Activated T-cell treated with anti-CD3 and anti-CD28 coated beads, Interleukin-2, amount 50 U/mL, for 72 hours (primary cell): ENCODE results near the gene TRNAU1AP. TPM values are rescaled to one million over a fixed set of nuclear protein-coding genes. Genes with fewer than 3 reads are reported as not detected.
"Not testable (repeated sequence)": the region's sequence is repeated elsewhere in the genome, so short reads cannot be mapped to it uniquely, and the experiment has no call there.

Source experiments
- ATAC-seq, 2 donors: fragments of 150-1000 bp; cut with Tn5 transposase; replicated peaks in 1 of 2; 2 replicates each; pipeline ENCODE4 v1.10.0; 2021; ENCODE audit warnings: moderate library complexity in 2 of 2, mild to moderate bottlenecking in 1 of 2
- DNase-seq, 2 donors: peaks; one replicate each; pipeline ENCODE4 v3.0.0; 2021 to 2022; ENCODE audit warnings: mixed read lengths in 1 of 2
- H3K27ac Mint-ChIP-seq: one replicate; pipeline ENCODE4 v1.8.0; 2022; ENCODE audit warnings: mild to moderate bottlenecking, moderate library complexity, mixed read lengths
- H3K27me3 Mint-ChIP-seq: one replicate; pipeline ENCODE4 v1.8.0; 2022; ENCODE audit warnings: low read depth, mixed read lengths
- H3K36me3 Mint-ChIP-seq, 2 donors: one replicate each; pipeline ENCODE4 v1.8.0; 2022; ENCODE audit warnings: mixed read lengths in 2 of 2, mild to moderate bottlenecking in 1 of 2; ENCODE audit not compliant: insufficient read depth in 2 of 2
- H3K4me1 Mint-ChIP-seq: one replicate; pipeline ENCODE4 v1.8.0; 2022; ENCODE audit warnings: low read depth, mixed read lengths
- H3K4me3 Mint-ChIP-seq, 2 donors: one replicate each; pipeline ENCODE4 v1.8.0; 2022; ENCODE audit warnings: mild to moderate bottlenecking in 2 of 2, mixed read lengths in 2 of 2, moderate library complexity in 2 of 2
- H3K9me3 Mint-ChIP-seq, 2 donors: one replicate each; pipeline ENCODE4 v1.8.0; 2022; ENCODE audit warnings: mixed read lengths in 2 of 2
- total RNA-seq, 2 donors: library from RNA; stranded (reverse); gene quantifications; one replicate each; pipeline ENCODE4 v1.2.3, GENCODE V29; 2022

TRNAU1AP gene
- total RNA-seq, 2 donors from 2014 or later: 38.8 to 49.7 TPM

- Mint-ChIP-seq H3K9me3 (no peaks in the 10 kb centered on the region), H3K4me1 (no peaks in the 10 kb centered on the region), H3K4me3 (no peak overlapping the region), H3K27ac (no peak overlapping the region), H3K27me3 (no peaks in the 10 kb centered on the region), H3K36me3 (peaks cover 5 to 15% of the 10 kb centered on the region in 2 donors)
- no peak for DNase-seq
- no peak for ATAC-seq
Measured at GRCh38 chr1:28534671-28535070, 18.2 kb upstream of the TRNAU1AP start.

- ATAC-seq (no peak), DNase-seq (no peak)
- Mint-ChIP-seq H3K4me1 (no peaks in the 10 kb centered on the region), H3K4me3 (no peak overlapping the region), H3K9me3 (no peaks in the 10 kb centered on the region), H3K27ac (peak overlapping the region; percentile 26), H3K27me3 (no peaks in the 10 kb centered on the region), H3K36me3 (peaks cover 5 to 15% of the 10 kb centered on the region in 2 donors)
Measured at GRCh38 chr1:28535180-28535579, 17.7 kb upstream of the TRNAU1AP start.

- peaks cover 4 to 5% of the 10 kb centered on the region in 2 donors for H3K36me3 Mint-ChIP-seq
Measured at GRCh38 chr1:28537457-28538199, 15.3 kb upstream of the TRNAU1AP start.

GRCh38 chr1:28538286-28538685 lies 14.6 kb upstream of the TRNAU1AP start:
- ATAC-seq (no peak), DNase-seq (no peak)
- H3K36me3 Mint-ChIP-seq: peaks cover 4 to 5% of the 10 kb centered on the region in 2 donors
- no peak overlapping the region for H3K4me3 Mint-ChIP-seq
- no peaks in the 10 kb centered on the region for H3K27me3 Mint-ChIP-seq
- no peaks in the 10 kb centered on the region for H3K9me3 Mint-ChIP-seq
- no peaks in the 10 kb centered on the region for H3K4me1 Mint-ChIP-seq
- H3K27ac Mint-ChIP-seq: no peak overlapping the region

More at GRCh38 chr1:28537457-28538199, 15.3 kb upstream of the TRNAU1AP start:
- ATAC-seq: no peak
- Mint-ChIP-seq H3K27ac (no peak overlapping the region), H3K9me3 (no peaks in the 10 kb centered on the region), H3K27me3 (no peaks in the 10 kb centered on the region), H3K4me1 (no peaks in the 10 kb centered on the region), H3K4me3 (no peak overlapping the region)
- DNase-seq: no peak

DNA sequence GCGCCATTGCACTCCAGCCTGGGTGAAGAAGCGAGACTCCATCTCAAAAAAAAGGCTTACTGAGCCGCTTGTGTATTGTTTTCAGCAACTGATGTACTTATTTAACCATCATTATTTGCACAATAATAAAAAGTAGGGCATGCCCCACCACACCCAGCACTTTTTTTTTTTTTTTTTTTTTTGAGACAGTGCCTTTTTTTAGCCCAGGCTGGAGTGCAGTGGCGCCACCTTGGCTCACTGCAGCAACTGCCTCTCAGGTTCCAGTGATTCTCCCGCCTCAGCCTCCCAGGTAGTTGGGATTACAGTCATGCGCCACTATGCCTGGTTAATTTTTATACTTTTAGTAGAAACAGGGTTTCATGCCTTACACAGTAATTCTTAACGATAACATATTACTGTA lies 12.2 kb upstream of the TRNAU1AP start:
- Mint-ChIP-seq H3K4me1 (no peaks in the 10 kb centered on the region), H3K4me3 (no peak overlapping the region), H3K27ac (no peak overlapping the region), H3K27me3 (no peaks in the 10 kb centered on the region), H3K36me3 (peaks cover 0 to 3% of the 10 kb centered on the region in 2 donors), H3K9me3 (no peaks in the 10 kb centered on the region)
- ATAC-seq (no peak), DNase-seq (no peak)

- not testable (repeated sequence) for H3K27ac Mint-ChIP-seq, H3K4me1 Mint-ChIP-seq, H3K36me3 Mint-ChIP-seq, H3K9me3 Mint-ChIP-seq, H3K27me3 Mint-ChIP-seq, H3K4me3 Mint-ChIP-seq, DNase-seq, ATAC-seq
Measured at GRCh38 chr1:28541414-28542015, 11.4 kb upstream of the TRNAU1AP start.

GRCh38 chr1:28545246-28545628 lies 7.6 kb upstream of the TRNAU1AP start:
- no peak for DNase-seq
- Mint-ChIP-seq H3K4me1 (no peaks in the 10 kb centered on the region), H3K27me3 (no peaks in the 10 kb centered on the region), H3K27ac (no peak overlapping the region), H3K9me3 (no peaks in the 10 kb centered on the region), H3K4me3 (no peak overlapping the region), H3K36me3 (no peaks in the 10 kb centered on the region)
- no peak for ATAC-seq

DNA sequence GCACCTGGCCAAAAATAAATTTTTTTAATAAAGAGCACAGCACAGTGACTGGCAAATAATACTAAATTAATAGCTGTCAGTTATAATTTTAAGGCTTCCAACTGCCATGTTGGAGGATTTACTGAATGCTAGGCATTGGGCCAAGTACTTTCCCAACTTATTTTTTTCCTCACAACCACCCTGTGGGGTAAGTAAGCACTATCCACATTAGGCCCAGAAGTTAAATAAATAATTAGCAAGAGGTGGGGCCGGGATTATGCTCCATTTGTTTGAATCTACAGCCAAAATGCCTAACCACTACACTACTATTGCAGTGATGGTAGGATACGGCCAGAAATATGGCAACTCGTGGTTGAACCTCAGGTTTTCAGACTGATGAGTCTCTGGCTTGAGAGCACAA lies 4.6 kb upstream of the TRNAU1AP start:
- DNase-seq (no peak), ATAC-seq (no peak)
- peaks cover 5% of the 10 kb centered on the region for H3K4me1 Mint-ChIP-seq
- H3K4me3 Mint-ChIP-seq: no peak overlapping the region
- H3K27ac Mint-ChIP-seq: no peak overlapping the region
- no peaks in the 10 kb centered on the region for H3K27me3 Mint-ChIP-seq
- peaks cover 2% of the 10 kb centered on the region in 2 donors for H3K36me3 Mint-ChIP-seq
- H3K9me3 Mint-ChIP-seq: no peaks in the 10 kb centered on the region

DNA sequence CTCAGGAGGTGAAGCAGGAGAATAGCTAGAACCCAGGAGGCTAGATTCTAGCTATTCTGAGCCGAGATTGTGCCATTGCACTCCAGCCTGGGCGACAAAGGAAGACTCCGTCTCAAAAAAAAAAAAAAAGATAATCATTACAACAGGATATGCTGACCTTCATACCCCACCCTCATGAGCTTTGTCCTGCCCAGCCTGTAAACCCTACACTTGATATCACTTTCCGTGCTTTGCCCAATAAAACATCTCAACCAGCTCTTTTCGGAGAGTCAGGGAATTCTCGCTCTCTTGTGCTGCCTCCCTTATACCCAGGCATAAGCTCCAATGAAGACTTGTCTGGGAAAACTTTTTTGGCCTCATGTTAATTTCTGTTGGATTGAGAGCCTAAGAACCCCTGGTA lies 1.5 kb upstream of the TRNAU1AP start:
- ATAC-seq (no peak), DNase-seq (no peak)
- Mint-ChIP-seq H3K4me3 (no peak overlapping the region), H3K9me3 (no peaks in the 10 kb centered on the region), H3K27ac (no peak overlapping the region), H3K36me3 (peaks cover 10 to 13% of the 10 kb centered on the region in 2 donors), H3K4me1 (peaks cover 26% of the 10 kb centered on the region), H3K27me3 (no peaks in the 10 kb centered on the region)

GRCh38 chr1:28560886-28561285 lies 8.0 kb downstream of the TRNAU1AP start:
- Mint-ChIP-seq H3K36me3 (peaks cover 1 to 31% of the 10 kb centered on the region in 2 donors), H3K4me1 (no peaks in the 10 kb centered on the region)

GRCh38 chr1:28564310-28564709 lies 11.4 kb downstream of the TRNAU1AP start:
- Mint-ChIP-seq H3K27ac (no peak overlapping the region), H3K36me3 (peaks cover 3 to 33% of the 10 kb centered on the region in 2 donors), H3K4me1 (no peaks in the 10 kb centered on the region), H3K4me3 (no peak overlapping the region), H3K9me3 (no peaks in the 10 kb centered on the region), H3K27me3 (no peaks in the 10 kb centered on the region)
- no peak for ATAC-seq
- DNase-seq: no peak

More at GRCh38 chr1:28560886-28561285, 8.0 kb downstream of the TRNAU1AP start:
- ATAC-seq (no peak), DNase-seq (no peak)
- H3K27ac Mint-ChIP-seq: no peak overlapping the region
- no peaks in the 10 kb centered on the region for H3K27me3 Mint-ChIP-seq
- no peak overlapping the region for H3K4me3 Mint-ChIP-seq
- no peaks in the 10 kb centered on the region for H3K9me3 Mint-ChIP-seq

GRCh38 chr1:28565040-28565439 lies 12.2 kb downstream of the TRNAU1AP start:
- Mint-ChIP-seq H3K36me3 (peaks cover 3 to 29% of the 10 kb centered on the region in 2 donors), H3K27ac (no peak overlapping the region), H3K27me3 (no peaks in the 10 kb centered on the region), H3K4me1 (no peaks in the 10 kb centered on the region), H3K4me3 (no peak overlapping the region), H3K9me3 (no peaks in the 10 kb centered on the region)
- no peak for DNase-seq
- ATAC-seq: no peak

GRCh38 chr1:28565726-28566125 lies 12.8 kb downstream of the TRNAU1AP start:
- Mint-ChIP-seq H3K27ac (no peak overlapping the region), H3K4me1 (no peaks in the 10 kb centered on the region), H3K9me3 (no peaks in the 10 kb centered on the region), H3K4me3 (no peak overlapping the region), H3K36me3 (peaks cover 3 to 25% of the 10 kb centered on the region in 2 donors), H3K27me3 (no peaks in the 10 kb centered on the region)
- ATAC-seq (no peak), DNase-seq (no peak)

- no peaks in the 10 kb centered on the region for H3K27me3 Mint-ChIP-seq
- H3K9me3 Mint-ChIP-seq: no peaks in the 10 kb centered on the region
- ATAC-seq (no peak), DNase-seq (no peak)
- H3K27ac Mint-ChIP-seq: no peak overlapping the region
- H3K4me3 Mint-ChIP-seq: no peak overlapping the region
- no peaks in the 10 kb centered on the region for H3K4me1 Mint-ChIP-seq
- H3K36me3 Mint-ChIP-seq: peaks cover 7 to 28% of the 10 kb centered on the region in 2 donors
Measured at GRCh38 chr1:28566931-28567330, 14.0 kb downstream of the TRNAU1AP start.
